Left lung (tissue), 10 donors: ENCODE data around the gene BLACAT1. TPM values are rescaled to one million over a fixed set of nuclear protein-coding genes. Genes with fewer than 3 reads are reported as not detected.
A peak's percentile ranks its signal among the peaks of the same experiment; 100 is the strongest.

Source experiments
- ATAC-seq: fragments of 200-7000 bp; cut with Tn5 transposase; one replicate; pipeline ENCODE4 v1.9.1; 2020; ENCODE audit warnings: moderate library complexity
- DNase-seq, 4 donors: peaks; one replicate each; pipeline ENCODE4 v3.0.0-alpha.2; 2013 to 2020
- H3K27ac ChIP-seq, 2 donors: fragments of 200-600 bp; sonication (generic) in 1 of 2; one replicate each; pipeline versions ENCODE4 v1.5.0 to v1.8.0; 2020 to 2021
- H3K27me3 ChIP-seq, 2 donors: fragments of 200-600 bp; sonication (generic) in 1 of 2; one replicate each; pipeline versions ENCODE4 v1.5.0 to v1.8.0; 2020 to 2021
- H3K36me3 ChIP-seq, 2 donors: fragments of 200-600 bp; sonication (generic) in 1 of 2; one replicate each; pipeline versions ENCODE4 v1.5.0 to v1.8.0; 2020 to 2021
- H3K4me1 ChIP-seq, 2 donors: fragments of 200-600 bp; one replicate each; pipeline ENCODE4 v1.8.0; 2021
- H3K4me3 ChIP-seq, 2 donors: fragments of 200-600 bp; sonication (generic) in 1 of 2; one replicate each; pipeline versions ENCODE4 v1.5.0 to v1.8.0; 2020 to 2021; ENCODE audit warnings: mild to moderate bottlenecking in 1 of 2
- H3K9me3 ChIP-seq, 2 donors: fragments of 200-600 bp; sonication (generic) in 1 of 2; one replicate each; pipeline versions ENCODE4 v1.5.0 to v1.8.0; 2020 to 2021
- intact Hi-C, 2 donors: fragments of 100-400 bp; cut with DNase I; formaldehyde crosslinking; loops; one replicate each; pipeline versions ENCODE4 v1.11.2 to v1.14.2; 2022
- polyA plus RNA-seq, 6 donors: library from polyadenylated mRNA; unstranded; fragments of 120-200 nt; gene quantifications; one replicate each; pipeline ENCODE4 v1.2.1, GENCODE V29; 2013; ENCODE audit not compliant: insufficient read length in 6 of 6
- total RNA-seq, 2 donors: library from RNA; stranded (reverse); fragmentation: NEBNext Ultra II Directional; extraction: Animal tissue kit (Norgen Biotek cat#: 25700); gene quantifications; one replicate each; pipeline ENCODE4 v1.2.1, GENCODE V29; 2021
- TF ChIP-seq, protein P1 (sequence below), 2 donors: fragments of 200-600 bp; sonication (generic) in 1 of 2; IDR thresholded peaks; one replicate each; pipeline versions ENCODE4 v1.5.0 to v1.8.0; 2021; ENCODE audit warnings: antibody characterized with exemption in 2 of 2
- donor health status: DM: no; HTN: yes; CAD: no.
- donor health status: DM: no; HTN: no; CAD: no.

Gene BLACAT1
- total and polyA plus RNA-seq, 8 donors = 0.55 to 6.5 (median 4.2) TPM

DNA sequence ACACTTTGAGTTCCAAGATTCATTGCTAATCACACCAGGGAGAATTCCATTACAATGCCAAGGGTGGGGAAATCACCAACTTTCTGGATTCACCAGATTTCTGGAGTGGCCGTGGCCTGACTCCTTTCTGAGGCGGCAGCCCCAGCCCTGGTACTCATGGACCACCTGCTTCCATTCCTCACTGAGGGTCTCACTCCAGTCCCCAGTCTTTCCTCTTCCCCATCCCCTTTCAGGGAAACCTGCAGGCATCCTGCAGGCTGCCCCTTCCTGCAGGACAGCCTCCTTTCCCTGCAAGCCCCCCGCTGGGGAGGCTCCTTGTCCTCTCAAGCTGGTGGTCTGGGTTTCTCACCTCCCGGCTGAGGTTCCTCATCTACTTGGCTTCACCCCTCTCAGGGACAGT lies 35.9 kb upstream of the BLACAT1 start:
- no peak overlapping the region for H3K27ac ChIP-seq
- peaks cover 0 to 46% of the 10 kb centered on the region in 2 donors for H3K27me3 ChIP-seq
- DNase-seq (no peak), ATAC-seq (no peak)
- intact Hi-C loops = no loop called here
- H3K9me3 ChIP-seq = no peaks in the 10 kb centered on the region
- TF ChIP-seq, protein P1, sequence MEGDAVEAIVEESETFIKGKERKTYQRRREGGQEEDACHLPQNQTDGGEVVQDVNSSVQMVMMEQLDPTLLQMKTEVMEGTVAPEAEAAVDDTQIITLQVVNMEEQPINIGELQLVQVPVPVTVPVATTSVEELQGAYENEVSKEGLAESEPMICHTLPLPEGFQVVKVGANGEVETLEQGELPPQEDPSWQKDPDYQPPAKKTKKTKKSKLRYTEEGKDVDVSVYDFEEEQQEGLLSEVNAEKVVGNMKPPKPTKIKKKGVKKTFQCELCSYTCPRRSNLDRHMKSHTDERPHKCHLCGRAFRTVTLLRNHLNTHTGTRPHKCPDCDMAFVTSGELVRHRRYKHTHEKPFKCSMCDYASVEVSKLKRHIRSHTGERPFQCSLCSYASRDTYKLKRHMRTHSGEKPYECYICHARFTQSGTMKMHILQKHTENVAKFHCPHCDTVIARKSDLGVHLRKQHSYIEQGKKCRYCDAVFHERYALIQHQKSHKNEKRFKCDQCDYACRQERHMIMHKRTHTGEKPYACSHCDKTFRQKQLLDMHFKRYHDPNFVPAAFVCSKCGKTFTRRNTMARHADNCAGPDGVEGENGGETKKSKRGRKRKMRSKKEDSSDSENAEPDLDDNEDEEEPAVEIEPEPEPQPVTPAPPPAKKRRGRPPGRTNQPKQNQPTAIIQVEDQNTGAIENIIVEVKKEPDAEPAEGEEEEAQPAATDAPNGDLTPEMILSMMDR (IDR thresholded peaks at IDR 0.05) = no peak
- peaks cover 3 to 14% of the 10 kb centered on the region in 2 donors for H3K4me1 ChIP-seq
- no peaks in the 10 kb centered on the region for H3K36me3 ChIP-seq
- no peak overlapping the region for H3K4me3 ChIP-seq

DNA sequence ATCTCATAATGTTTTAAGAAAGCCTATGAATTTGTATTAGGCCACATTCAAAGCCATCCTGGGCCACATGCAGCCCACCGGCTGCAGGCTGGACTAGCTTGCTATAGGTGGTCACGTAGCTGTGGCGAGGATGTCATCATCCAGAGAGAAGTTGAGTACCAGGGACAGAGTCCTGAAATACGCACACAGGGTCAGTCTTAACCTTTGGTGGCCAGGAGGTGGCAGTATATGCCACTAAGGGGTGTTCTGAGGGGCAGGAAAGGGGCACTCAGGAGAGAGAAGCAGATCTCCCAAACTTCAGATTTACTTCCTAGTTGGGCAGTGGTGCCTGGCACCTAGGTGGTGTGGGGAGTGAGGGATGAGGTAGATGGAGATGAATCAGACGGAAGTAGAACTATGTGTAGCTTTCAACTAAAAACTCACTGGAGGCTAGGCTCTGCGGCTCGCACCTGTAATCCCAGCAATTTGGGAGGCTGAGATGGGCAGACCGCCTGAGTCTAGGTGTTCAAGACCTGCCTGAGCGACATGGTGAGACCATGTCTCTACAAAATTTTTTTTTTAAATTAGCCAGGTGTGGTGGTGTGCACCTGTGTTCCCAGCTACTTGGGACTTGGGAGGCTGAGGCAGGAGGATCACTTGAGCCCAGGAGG lies 32.4 kb upstream of the BLACAT1 start:
- Histone ChIP-seq H3K27ac (no peak overlapping the region), H3K27me3 (peaks cover 0 to 54% of the 10 kb centered on the region in 2 donors), H3K36me3 (no peaks in the 10 kb centered on the region), H3K4me1 (peaks cover 3 to 6% of the 10 kb centered on the region in 2 donors), H3K4me3 (no peak overlapping the region), H3K9me3 (no peaks in the 10 kb centered on the region)
- intact Hi-C loops = loop anchor here in 1 of 2 donors (5.0 to 10.0 kb wide), 2 partner anchors 34 to 133 kb away; partner anchors contain the start of gene KLHDC8A
- ATAC-seq (peak; percentile 83), DNase-seq (peak in 2 of 4 donors; percentile 41 to 79)
- TF ChIP-seq, protein P1 (IDR thresholded peaks at IDR 0.05) = peak; percentile 69 to 75

DNA sequence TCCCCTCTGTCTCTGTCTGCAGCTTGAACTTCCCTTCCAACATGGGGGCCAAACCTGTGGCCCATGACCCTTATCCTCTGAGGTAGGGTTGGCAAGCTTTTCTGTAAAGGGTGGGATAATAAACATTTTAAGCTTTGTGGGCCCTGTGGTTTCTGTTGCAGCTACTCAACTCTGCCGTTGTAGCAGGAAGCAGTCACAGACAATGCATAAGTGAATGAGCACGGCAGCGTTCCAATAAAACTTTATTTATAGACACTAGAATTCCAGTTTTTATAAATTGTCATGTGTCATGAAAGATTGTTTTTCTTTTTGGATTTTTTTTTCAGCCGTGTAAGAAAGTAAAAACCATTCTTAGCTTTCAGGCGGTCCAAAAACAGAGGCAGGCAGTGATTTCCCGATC lies 30.4 kb upstream of the BLACAT1 start:
- no peaks in the 10 kb centered on the region for H3K9me3 ChIP-seq
- TF ChIP-seq, protein P1 (IDR thresholded peaks at IDR 0.05) = no peak
- H3K4me3 ChIP-seq = no peak overlapping the region
- ATAC-seq (no peak), DNase-seq (no peak)
- H3K36me3 ChIP-seq = no peaks in the 10 kb centered on the region
- intact Hi-C loops = loop anchor here in 1 of 2 donors (5.0 to 10.0 kb wide), 2 partner anchors 36 to 131 kb away; partner anchors contain the start of gene KLHDC8A
- H3K4me1 ChIP-seq = no peaks in the 10 kb centered on the region
- H3K27me3 ChIP-seq = peaks cover 0 to 54% of the 10 kb centered on the region in 2 donors
- no peak overlapping the region for H3K27ac ChIP-seq

DNA sequence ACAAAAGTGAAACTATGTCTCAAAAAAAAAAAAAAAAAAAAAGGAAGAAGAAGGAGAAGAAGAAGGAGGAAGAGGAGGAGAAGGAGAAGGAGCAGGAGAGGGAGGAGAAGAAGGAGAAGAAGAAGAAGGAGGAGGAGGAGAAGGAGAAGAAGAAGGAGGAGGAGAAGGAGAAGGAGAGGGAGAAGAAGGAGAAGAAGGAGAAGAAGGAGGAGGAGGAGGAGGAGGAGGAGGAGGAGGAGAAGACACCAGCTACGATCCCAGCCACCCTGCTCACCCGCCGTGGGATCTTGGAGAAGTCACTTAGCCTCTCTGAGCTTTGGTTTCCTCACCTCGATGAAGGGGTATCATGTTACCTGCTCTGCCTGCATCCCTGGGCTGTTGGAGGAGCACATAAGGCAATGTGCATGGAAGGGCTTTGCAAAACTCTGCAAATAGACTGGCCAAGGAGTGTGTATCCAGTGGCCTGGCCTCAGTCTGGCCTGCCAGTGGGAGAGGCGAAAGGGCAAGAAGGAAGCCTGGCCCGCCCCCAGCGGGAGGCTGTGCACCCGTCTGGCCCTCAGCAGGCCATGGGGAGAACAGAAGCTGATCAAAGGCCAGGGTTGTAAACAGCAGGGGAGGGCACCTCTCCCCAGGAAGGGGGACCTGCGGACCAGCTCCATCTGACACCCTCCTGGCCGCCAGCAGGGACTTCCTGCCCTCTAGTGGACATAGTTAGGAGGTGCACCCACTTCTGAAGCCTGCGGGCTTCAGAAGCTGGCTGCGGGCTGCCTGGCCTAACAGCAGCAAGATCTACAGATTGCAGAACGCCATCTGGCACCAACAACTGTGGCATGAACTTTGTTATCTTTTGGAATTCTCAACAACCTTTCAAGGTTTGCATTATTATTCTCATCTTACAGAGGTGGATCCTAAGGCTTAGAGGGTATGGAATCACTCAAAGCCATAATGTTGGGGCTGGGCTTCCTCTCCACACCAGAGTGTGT lies 29.4 kb upstream of the BLACAT1 start:
- ATAC-seq = peak; percentile 93
- H3K4me3 ChIP-seq = no peak overlapping the region
- no peak overlapping the region for H3K27ac ChIP-seq
- H3K9me3 ChIP-seq = no peaks in the 10 kb centered on the region
- peak in 3 of 4 donors; percentile 46 to 80 (median 52) for DNase-seq
- peaks cover 0 to 59% of the 10 kb centered on the region in 2 donors for H3K27me3 ChIP-seq
- TF ChIP-seq, protein P1 (IDR thresholded peaks at IDR 0.05) = peak; percentile 95 to 99
- H3K36me3 ChIP-seq = no peaks in the 10 kb centered on the region
- intact Hi-C loops = loop anchor here in 1 of 2 donors (5.0 to 10.0 kb wide), 2 partner anchors 37 to 130 kb away; partner anchors contain the start of gene KLHDC8A
- no peaks in the 10 kb centered on the region for H3K4me1 ChIP-seq
